ENCODE measurements around the gene LPO. TPM values are rescaled to one million over a fixed set of nuclear protein-coding genes. Genes with fewer than 3 reads are reported as not detected.
A peak's percentile ranks its signal among the peaks of the same experiment; 100 is the strongest.

LPO gene
- total RNA-seq, 2 donors from 2014 or later: not detected

DNA sequence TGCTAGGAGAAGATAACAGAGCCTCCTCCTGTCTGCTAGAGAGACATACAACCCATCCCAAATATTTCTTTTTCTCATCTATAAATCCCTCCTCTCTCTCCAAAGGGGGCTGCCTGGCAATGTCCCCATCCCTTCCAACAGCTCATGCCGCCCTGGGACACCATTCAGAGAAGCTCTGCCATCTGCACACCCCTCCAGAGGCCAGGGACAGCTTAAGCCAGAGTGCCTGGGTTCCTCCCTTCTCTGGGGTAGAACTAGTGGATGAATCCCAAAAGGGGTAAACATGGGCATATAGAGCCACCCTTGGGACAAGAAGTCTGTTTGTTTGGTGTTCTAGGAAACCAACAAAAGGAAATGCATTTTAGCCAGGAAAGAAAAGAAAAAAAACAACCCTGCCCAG, 2.6 kb upstream of the LPO start:
- Histone ChIP-seq H3K27me3 (ENCODE audit: control insufficient read depth, insufficient read depth, low read length, poor library complexity, severe bottlenecking) (peaks cover 84% of the 10 kb centered on the region), H3K4me1 (ENCODE audit: control insufficient read depth, insufficient read depth, low read length) (no peaks in the 10 kb centered on the region), H3K27ac (ENCODE audit: low read depth, low read length) (no peak overlapping the region), H3K9me3 (ENCODE audit: control insufficient read depth, low read length) (no peaks in the 10 kb centered on the region), H3K9ac (ENCODE audit: extremely low read depth, low read length, poor library complexity, severe bottlenecking) (no peak overlapping the region), H3K4me3 (ENCODE audit: low read length) (no peak overlapping the region), H3K36me3 (ENCODE audit: control insufficient read depth, insufficient read depth, low read length) (no peaks in the 10 kb centered on the region)
- no peak for TF ChIP-seq CTCF (conservative IDR thresholded peaks at IDR 0.05)
- Mint-ChIP-seq H3K4me1 (no peaks in the 10 kb centered on the region), H3K4me3 (no peak overlapping the region), H3K36me3 (ENCODE audit: low read depth) (no peaks in the 10 kb centered on the region), H3K27me3 (ENCODE audit: insufficient read depth) (peaks cover 93% of the 10 kb centered on the region), H3K9me3 (no peaks in the 10 kb centered on the region), H3K27ac (no peak overlapping the region)
- peak; percentile 26 for DNase-seq
- WGBS, 2 experiments (ENCODE audit: insufficient coverage in 1 of 2, insufficient read length in 1 of 2): 83 to 89% methylated on average over 1 of the region's 1 CpG

- H3K27ac Mint-ChIP-seq: no peak overlapping the region
- peaks cover 91% of the 10 kb centered on the region for H3K27me3 Mint-ChIP-seq (ENCODE audit: insufficient read depth)
- Histone ChIP-seq H3K27me3 (ENCODE audit: control insufficient read depth, insufficient read depth, low read length, poor library complexity, severe bottlenecking) (peaks cover 84% of the 10 kb centered on the region), H3K27ac (ENCODE audit: low read depth, low read length) (no peak overlapping the region), H3K9me3 (ENCODE audit: control insufficient read depth, low read length) (no peaks in the 10 kb centered on the region), H3K4me1 (ENCODE audit: control insufficient read depth, insufficient read depth, low read length) (no peaks in the 10 kb centered on the region), H3K4me3 (ENCODE audit: low read length) (no peak overlapping the region), H3K9ac (ENCODE audit: extremely low read depth, low read length, poor library complexity, severe bottlenecking) (no peak overlapping the region), H3K36me3 (ENCODE audit: control insufficient read depth, insufficient read depth, low read length) (no peaks in the 10 kb centered on the region)
- 93% methylated on average over 2 of the region's 2 CpGs; no CpG with 5 or more reads in 1 of the 2 experiments for WGBS, 2 experiments (ENCODE audit: insufficient coverage in 1 of 2, insufficient read length in 1 of 2)
- no peaks in the 10 kb centered on the region for H3K36me3 Mint-ChIP-seq (ENCODE audit: low read depth)
- H3K9me3 Mint-ChIP-seq: no peaks in the 10 kb centered on the region
- H3K4me3 Mint-ChIP-seq: no peak overlapping the region
- no peak for DNase-seq
- TF ChIP-seq CTCF (conservative IDR thresholded peaks at IDR 0.05): no peak
- H3K4me1 Mint-ChIP-seq: no peaks in the 10 kb centered on the region
Measured at GRCh38 chr17:58236394-58236793, 2.0 kb upstream of the LPO start.

DNA sequence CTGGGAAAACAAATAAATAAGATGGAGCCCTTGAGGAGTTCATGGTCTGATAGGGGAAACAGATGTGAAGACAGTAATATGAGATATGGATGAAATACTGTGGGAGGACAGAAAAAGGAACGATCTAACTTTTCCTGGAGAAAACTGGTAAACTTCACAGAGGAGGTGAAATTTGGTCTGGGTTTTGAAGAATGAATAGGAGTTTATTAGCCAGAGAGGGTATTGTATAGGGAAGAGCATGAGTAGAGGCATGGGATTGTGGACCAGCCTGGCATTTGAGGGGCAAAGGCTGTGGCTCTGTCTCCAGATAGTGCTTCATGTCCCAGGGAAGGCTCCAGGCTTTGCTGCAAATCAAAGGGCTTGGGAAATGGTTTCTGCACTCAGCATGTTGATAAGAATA, 1.6 kb downstream of the LPO start:
- H3K27ac Mint-ChIP-seq: no peak overlapping the region
- no peak overlapping the region for H3K4me3 Mint-ChIP-seq
- DNase-seq: peak; percentile 20
- 91 to 100% methylated on average over 1 of the region's 1 CpG for WGBS, 2 experiments (ENCODE audit: insufficient coverage in 1 of 2, insufficient read length in 1 of 2)
- H3K36me3 Mint-ChIP-seq (ENCODE audit: low read depth): no peaks in the 10 kb centered on the region
- H3K9ac ChIP-seq (ENCODE audit: extremely low read depth, low read length, poor library complexity, severe bottlenecking): no peak overlapping the region
- TF ChIP-seq CTCF (conservative IDR thresholded peaks at IDR 0.05): no peak
- H3K27ac ChIP-seq (ENCODE audit: low read depth, low read length): no peak overlapping the region
- H3K4me1 Mint-ChIP-seq: no peaks in the 10 kb centered on the region
- no peak overlapping the region for H3K4me3 ChIP-seq (ENCODE audit: low read length)
- no peaks in the 10 kb centered on the region for H3K9me3 Mint-ChIP-seq
- no peaks in the 10 kb centered on the region for H3K9me3 ChIP-seq (ENCODE audit: control insufficient read depth, low read length)
- H3K27me3 ChIP-seq (ENCODE audit: control insufficient read depth, insufficient read depth, low read length, poor library complexity, severe bottlenecking): peaks cover 95% of the 10 kb centered on the region
- H3K27me3 Mint-ChIP-seq (ENCODE audit: insufficient read depth): peaks cover 97% of the 10 kb centered on the region
- no peaks in the 10 kb centered on the region for H3K4me1 ChIP-seq (ENCODE audit: control insufficient read depth, insufficient read depth, low read length)
- no peaks in the 10 kb centered on the region for H3K36me3 ChIP-seq (ENCODE audit: control insufficient read depth, insufficient read depth, low read length)

All from endodermal cell (in vitro differentiated cells).